ENCODE results near the gene GALNT10.

DNA sequence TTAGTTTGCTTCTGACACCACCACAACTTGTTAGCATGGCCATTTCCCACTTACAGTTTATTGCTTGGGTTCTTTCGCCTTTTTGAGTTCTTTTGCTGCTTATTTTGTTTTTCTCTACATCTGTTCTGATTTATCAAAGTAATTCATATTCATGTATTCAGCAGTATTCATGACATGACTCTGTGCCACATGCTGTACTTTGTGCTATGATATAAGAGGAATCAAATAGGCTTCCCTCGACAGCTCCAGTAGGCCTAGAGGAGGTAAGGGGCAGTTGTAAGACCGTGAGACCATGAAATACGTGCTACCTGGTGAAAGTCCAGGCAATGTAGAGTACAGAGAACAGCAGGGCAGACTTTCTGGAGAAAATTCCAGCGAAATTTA is 144.5 kb downstream of the GALNT10 start:
- TF ChIP-seq CTCF (optimal IDR thresholded peaks at IDR 0.05 in 1 of 3, IDR thresholded peaks at IDR 0.05 in 1 of 3, conservative IDR thresholded peaks at IDR 0.05 in 1 of 3; ENCODE audit: extremely low read depth in 1 of 3, insufficient read depth in 2 of 3, low read length in 3 of 3) (no peak), EZH2 (IDR thresholded peaks at IDR 0.05; ENCODE audit: low read length) (no peak)

Data from keratinocyte (primary cell).